Measurements from ENCODE around the gene PCDHA5.
"Not testable (repeated sequence)": the region's sequence is repeated elsewhere in the genome, so short reads cannot be mapped to it uniquely, and the experiment has no call there.

Gene PCDHA5

DNA sequence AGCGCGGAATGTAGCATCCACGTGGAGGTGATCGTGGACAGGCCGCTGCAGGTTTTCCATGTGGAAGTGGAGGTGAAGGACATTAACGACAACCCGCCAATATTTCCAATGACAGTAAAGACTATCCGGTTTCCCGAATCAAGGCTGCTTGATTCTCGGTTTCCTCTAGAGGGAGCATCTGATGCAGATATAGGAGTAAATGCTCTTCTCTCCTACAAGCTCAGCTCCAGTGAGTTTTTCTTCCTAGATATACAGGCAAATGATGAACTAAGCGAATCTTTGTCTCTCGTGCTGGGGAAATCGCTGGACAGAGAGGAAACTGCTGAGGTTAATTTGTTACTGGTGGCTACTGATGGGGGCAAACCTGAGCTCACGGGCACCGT lies 26.2 kb upstream of the PCDHA5 start:
- H3K4me3 ChIP-seq (ENCODE audit: low read depth, low read length): no peak overlapping the region
- peak; percentile 42; the same call in 1 of the 2 replicates for TF ChIP-seq CTCF (IDR thresholded peaks at IDR 0.05; ENCODE audit: control insufficient read depth, extremely low read depth, insufficient read depth)
- no peak for DNase-seq (ENCODE audit: low read depth)

- H3K4me3 ChIP-seq (ENCODE audit: low read depth, low read length); DNase-seq (ENCODE audit: low read depth): not testable (repeated sequence)
Observed at GRCh38 chr5:140796072-140796717, 25.2 kb upstream of the PCDHA5 start.

DNA sequence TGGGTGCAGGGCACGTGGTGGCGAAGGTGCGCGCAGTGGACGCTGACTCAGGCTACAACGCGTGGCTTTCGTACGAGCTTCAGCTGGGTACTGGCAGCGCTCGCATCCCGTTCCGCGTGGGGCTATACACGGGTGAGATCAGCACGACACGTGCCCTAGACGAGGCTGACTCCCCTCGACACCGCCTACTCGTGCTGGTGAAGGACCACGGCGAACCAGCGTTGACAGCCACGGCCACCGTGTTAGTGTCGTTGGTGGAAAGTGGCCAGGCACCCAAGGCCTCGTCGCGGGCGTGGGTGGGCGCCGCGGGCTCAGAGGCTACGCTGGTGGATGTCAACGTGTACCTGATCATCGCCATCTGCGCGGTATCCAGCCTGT lies 24.7 kb upstream of the PCDHA5 start:
- TF ChIP-seq CTCF (IDR thresholded peaks at IDR 0.05; ENCODE audit: control insufficient read depth, extremely low read depth, insufficient read depth): no peak
- DNase-seq (ENCODE audit: low read depth): no peak
- H3K4me3 ChIP-seq (ENCODE audit: low read depth, low read length): no peak overlapping the region

- H3K4me3 ChIP-seq (ENCODE audit: low read depth, low read length): no peak within 1 kb of the TSS
- DNase-seq (ENCODE audit: low read depth): no peak
- peak; percentile 36 for TF ChIP-seq CTCF (IDR thresholded peaks at IDR 0.05; ENCODE audit: control insufficient read depth, extremely low read depth, insufficient read depth)
Observed at GRCh38 chr5:140800816-140801493, 20.5 kb upstream of the PCDHA5 start, which contains the start of gene PCDHA3. PCDHA3 (plus strand) TSS chr5:140801057.

DNA sequence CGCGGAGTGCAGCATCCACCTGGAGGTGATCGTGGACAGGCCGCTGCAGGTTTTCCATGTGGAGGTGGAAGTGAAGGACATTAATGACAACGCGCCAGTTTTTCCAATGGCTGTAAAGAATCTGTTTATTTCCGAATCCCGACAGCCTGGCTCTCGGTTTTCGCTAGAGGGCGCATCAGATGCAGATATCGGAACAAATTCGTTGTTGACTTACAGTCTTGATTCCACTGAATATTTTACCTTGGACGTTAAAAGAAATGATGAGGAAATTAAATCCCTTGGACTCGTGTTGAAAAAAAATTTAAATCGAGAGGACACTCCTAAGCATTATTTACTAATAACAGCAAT lies 19.9 kb upstream of the PCDHA5 start:
- DNase-seq (ENCODE audit: low read depth): no peak
- H3K4me3 ChIP-seq (ENCODE audit: low read depth, low read length): no peak overlapping the region
- peak; percentile 27; the same call in 1 of the 2 replicates for TF ChIP-seq CTCF (IDR thresholded peaks at IDR 0.05; ENCODE audit: control insufficient read depth, extremely low read depth, insufficient read depth)

- DNase-seq (ENCODE audit: low read depth); H3K4me3 ChIP-seq (ENCODE audit: low read depth, low read length): not testable (repeated sequence)
Observed at GRCh38 chr5:140802381-140802780, 19.0 kb upstream of the PCDHA5 start.

GRCh38 chr5:140802781-140803271 lies 18.6 kb upstream of the PCDHA5 start:
- H3K4me3 ChIP-seq (ENCODE audit: low read depth, low read length): no peak overlapping the region
- DNase-seq (ENCODE audit: low read depth): no peak
- no peak for TF ChIP-seq CTCF (IDR thresholded peaks at IDR 0.05; ENCODE audit: control insufficient read depth, extremely low read depth, insufficient read depth)

Data from LNCaP clone FGC (cell line).